ENCODE data around the gene MTF2. TPM values are rescaled to one million over a fixed set of nuclear protein-coding genes. Genes with fewer than 3 reads are reported as not detected.
A peak's percentile ranks its signal among the peaks of the same experiment; 100 is the strongest.

MTF2 gene
- polyA plus RNA-seq, 3 donors: 16.0 to 56.3 (median 32.5) TPM

DNA sequence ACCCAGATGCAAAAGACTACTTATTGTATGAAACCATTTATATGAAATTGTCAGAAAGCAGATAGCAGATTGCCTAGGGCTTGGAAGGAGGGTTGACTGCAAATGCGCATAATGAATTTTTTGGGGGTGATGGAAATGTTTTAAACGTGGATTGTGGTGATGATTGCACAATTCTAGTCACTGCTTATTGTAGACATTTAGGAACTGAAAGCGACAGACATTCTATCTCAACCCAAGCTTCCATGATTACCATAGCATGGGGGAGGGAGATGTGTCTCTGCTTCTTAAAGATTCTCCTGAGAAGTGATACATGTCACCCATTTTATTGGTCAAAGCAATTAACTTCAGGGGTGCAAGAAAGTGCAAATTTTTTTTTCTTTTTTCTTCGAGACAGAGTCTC lies 2.8 kb upstream of the MTF2 start:
- 22% methylated on average over 3 of the region's 4 CpGs for WGBS (ENCODE audit: insufficient coverage)
- Mint-ChIP-seq H3K36me3 (no peaks in the 10 kb centered on the region), H3K27ac (peak overlapping the region in 4 of 7 donors; percentile 2 to 80 (median 62)), H3K27me3 (ENCODE audit: low read depth in 3 of 3) (peaks cover 0 to 1% (median 0%) of the 10 kb centered on the region in 3 donors), H3K9me3 (peaks cover 0 to 6% (median 3%) of the 10 kb centered on the region in 7 donors), H3K4me3 (peak overlapping the region; percentile 28 to 51), H3K4me1 (peaks cover 40% of the 10 kb centered on the region)
- intact Hi-C loops (cut with micrococcal nuclease): no loop called here
- peak overlapping the region; percentile 62 for H2AFZ ChIP-seq (ENCODE audit: insufficient read depth, low read depth, low read length, poor library complexity, severe bottlenecking)
- no peaks in the 10 kb centered on the region for H3K27me3 ChIP-seq (ENCODE audit: control insufficient read depth in 2 of 2, insufficient read depth in 2 of 2, low read length in 2 of 2)
- peaks cover under 1 to 3% of the 10 kb centered on the region in 2 donors for H3K9me3 ChIP-seq (replicated peaks in 1 of 2; ENCODE audit: control insufficient read depth in 1 of 2, insufficient read depth in 1 of 2, low read length in 2 of 2)
- peaks cover 8% of the 10 kb centered on the region for H4K20me1 ChIP-seq (ENCODE audit: insufficient read depth, low read length)
- no peaks in the 10 kb centered on the region for H3K36me3 ChIP-seq (replicated peaks in 1 of 2; ENCODE audit: control insufficient read depth in 1 of 2, insufficient read depth in 2 of 2, low read length in 2 of 2)
- peak overlapping the region in 1 of 3 experiments; percentile 17 for H3K4me3 ChIP-seq (replicated peaks in 1 of 3; ENCODE audit: low read depth in 2 of 3, low read length in 3 of 3)
- H3K4me1 ChIP-seq (ENCODE audit: control insufficient read depth in 1 of 2, insufficient read depth in 2 of 2, low read length in 2 of 2): peaks cover 35 to 46% of the 10 kb centered on the region in 2 donors
- peak; percentile 29 to 57 (median 47) for DNase-seq
- H3K27ac ChIP-seq (ENCODE audit: low read depth in 1 of 2, low read length in 2 of 2): peak overlapping the region; percentile 26 to 48
- peak overlapping the region; percentile 38 for H3K4me2 ChIP-seq (replicated peaks; ENCODE audit: extremely low read depth, low read length, poor library complexity, severe bottlenecking)
- TF ChIP-seq, protein P1, sequence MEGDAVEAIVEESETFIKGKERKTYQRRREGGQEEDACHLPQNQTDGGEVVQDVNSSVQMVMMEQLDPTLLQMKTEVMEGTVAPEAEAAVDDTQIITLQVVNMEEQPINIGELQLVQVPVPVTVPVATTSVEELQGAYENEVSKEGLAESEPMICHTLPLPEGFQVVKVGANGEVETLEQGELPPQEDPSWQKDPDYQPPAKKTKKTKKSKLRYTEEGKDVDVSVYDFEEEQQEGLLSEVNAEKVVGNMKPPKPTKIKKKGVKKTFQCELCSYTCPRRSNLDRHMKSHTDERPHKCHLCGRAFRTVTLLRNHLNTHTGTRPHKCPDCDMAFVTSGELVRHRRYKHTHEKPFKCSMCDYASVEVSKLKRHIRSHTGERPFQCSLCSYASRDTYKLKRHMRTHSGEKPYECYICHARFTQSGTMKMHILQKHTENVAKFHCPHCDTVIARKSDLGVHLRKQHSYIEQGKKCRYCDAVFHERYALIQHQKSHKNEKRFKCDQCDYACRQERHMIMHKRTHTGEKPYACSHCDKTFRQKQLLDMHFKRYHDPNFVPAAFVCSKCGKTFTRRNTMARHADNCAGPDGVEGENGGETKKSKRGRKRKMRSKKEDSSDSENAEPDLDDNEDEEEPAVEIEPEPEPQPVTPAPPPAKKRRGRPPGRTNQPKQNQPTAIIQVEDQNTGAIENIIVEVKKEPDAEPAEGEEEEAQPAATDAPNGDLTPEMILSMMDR (IDR thresholded peaks at IDR 0.05): no peak
- peaks cover 34% of the 10 kb centered on the region for H3K79me2 ChIP-seq (ENCODE audit: insufficient read depth, low read length)
- H3K9ac ChIP-seq (ENCODE audit: insufficient read depth, low read length, poor library complexity, severe bottlenecking): no peak overlapping the region

DNA sequence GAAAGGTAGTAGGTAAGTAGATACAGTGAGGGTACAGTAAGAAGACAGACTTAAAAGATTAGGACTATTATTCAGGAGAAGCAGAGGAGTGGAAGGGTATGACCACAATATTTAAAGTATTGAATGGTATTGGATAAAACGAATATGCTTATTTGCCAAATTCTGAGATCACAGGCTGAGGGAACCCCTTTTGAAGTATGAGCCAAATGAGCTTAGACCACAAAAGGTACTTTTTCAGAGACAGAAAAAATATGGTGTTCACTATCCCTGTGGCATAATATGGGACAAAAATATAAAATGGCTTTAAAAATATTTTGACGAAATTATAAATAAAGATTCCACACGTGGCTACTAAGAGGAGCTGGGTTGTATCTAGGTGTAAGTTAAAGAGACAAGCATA lies 880 bp upstream of the MTF2 start:
- WGBS (ENCODE audit: insufficient coverage): 80% methylated on average over 1 of the region's 3 CpGs
- peaks cover 50 to 64% of the 10 kb centered on the region in 2 donors for H3K4me1 ChIP-seq (ENCODE audit: control insufficient read depth in 1 of 2, insufficient read depth in 2 of 2, low read length in 2 of 2)
- no peaks in the 10 kb centered on the region for H3K36me3 ChIP-seq (replicated peaks in 1 of 2; ENCODE audit: control insufficient read depth in 1 of 2, insufficient read depth in 2 of 2, low read length in 2 of 2)
- peak overlapping the region; percentile 92 to 98 (median 95) for H3K27ac Mint-ChIP-seq
- DNase-seq: no peak
- H3K27me3 Mint-ChIP-seq (ENCODE audit: low read depth in 3 of 3): peaks cover 0 to 1% (median 0%) of the 10 kb centered on the region in 3 donors
- H3K9ac ChIP-seq (ENCODE audit: insufficient read depth, low read length, poor library complexity, severe bottlenecking): peak overlapping the region; percentile 87
- H3K27me3 ChIP-seq (ENCODE audit: control insufficient read depth in 2 of 2, insufficient read depth in 2 of 2, low read length in 2 of 2): no peaks in the 10 kb centered on the region
- H3K79me2 ChIP-seq (ENCODE audit: insufficient read depth, low read length): peaks cover 54% of the 10 kb centered on the region
- peak overlapping the region; percentile 97 for H3K4me2 ChIP-seq (replicated peaks; ENCODE audit: extremely low read depth, low read length, poor library complexity, severe bottlenecking)
- peaks cover 59% of the 10 kb centered on the region for H3K4me1 Mint-ChIP-seq
- peak overlapping the region; percentile 65 to 98 (median 74) for H3K4me3 ChIP-seq (replicated peaks in 1 of 3; ENCODE audit: low read depth in 2 of 3, low read length in 3 of 3)
- intact Hi-C loops (cut with micrococcal nuclease): no loop called here
- H3K9me3 ChIP-seq (replicated peaks in 1 of 2; ENCODE audit: control insufficient read depth in 1 of 2, insufficient read depth in 1 of 2, low read length in 2 of 2): no peaks in the 10 kb centered on the region
- H4K20me1 ChIP-seq (ENCODE audit: insufficient read depth, low read length): peaks cover 26% of the 10 kb centered on the region
- H3K27ac ChIP-seq (ENCODE audit: low read depth in 1 of 2, low read length in 2 of 2): peak overlapping the region; percentile 83 to 97
- peaks cover 0 to 1% (median 0%) of the 10 kb centered on the region in 7 donors for H3K9me3 Mint-ChIP-seq
- peak overlapping the region; percentile 98 for H2AFZ ChIP-seq (ENCODE audit: insufficient read depth, low read depth, low read length, poor library complexity, severe bottlenecking)
- H3K36me3 Mint-ChIP-seq: peaks cover 0 to 4% of the 10 kb centered on the region in 2 donors
- peak overlapping the region; percentile 95 to 99 for H3K4me3 Mint-ChIP-seq
- TF ChIP-seq, protein P1 (IDR thresholded peaks at IDR 0.05): no peak
